ENCODE data around the gene LTV1.

GRCh38 chr6:143894655-143895054 lies 51.5 kb downstream of the LTV1 start:
- no peak for TF ChIP-seq REST (IDR thresholded peaks at IDR 0.05; ENCODE audit: insufficient read depth in 1 of 2, low read depth in 2 of 2, low read length in 1 of 2)
- TF ChIP-seq, protein P1, sequence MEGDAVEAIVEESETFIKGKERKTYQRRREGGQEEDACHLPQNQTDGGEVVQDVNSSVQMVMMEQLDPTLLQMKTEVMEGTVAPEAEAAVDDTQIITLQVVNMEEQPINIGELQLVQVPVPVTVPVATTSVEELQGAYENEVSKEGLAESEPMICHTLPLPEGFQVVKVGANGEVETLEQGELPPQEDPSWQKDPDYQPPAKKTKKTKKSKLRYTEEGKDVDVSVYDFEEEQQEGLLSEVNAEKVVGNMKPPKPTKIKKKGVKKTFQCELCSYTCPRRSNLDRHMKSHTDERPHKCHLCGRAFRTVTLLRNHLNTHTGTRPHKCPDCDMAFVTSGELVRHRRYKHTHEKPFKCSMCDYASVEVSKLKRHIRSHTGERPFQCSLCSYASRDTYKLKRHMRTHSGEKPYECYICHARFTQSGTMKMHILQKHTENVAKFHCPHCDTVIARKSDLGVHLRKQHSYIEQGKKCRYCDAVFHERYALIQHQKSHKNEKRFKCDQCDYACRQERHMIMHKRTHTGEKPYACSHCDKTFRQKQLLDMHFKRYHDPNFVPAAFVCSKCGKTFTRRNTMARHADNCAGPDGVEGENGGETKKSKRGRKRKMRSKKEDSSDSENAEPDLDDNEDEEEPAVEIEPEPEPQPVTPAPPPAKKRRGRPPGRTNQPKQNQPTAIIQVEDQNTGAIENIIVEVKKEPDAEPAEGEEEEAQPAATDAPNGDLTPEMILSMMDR (IDR thresholded peaks at IDR 0.05), result no peak
